Limb (tissue), 2 donors: ENCODE results near the gene GPR152.
A peak's percentile ranks its signal among the peaks of the same experiment; 100 is the strongest.
"Not testable (repeated sequence)": the region's sequence is repeated elsewhere in the genome, so short reads cannot be mapped to it uniquely, and the experiment has no call there.

Experiments used
- DNase-seq, 2 donors: peaks; one replicate each; pipeline ENCODE4 v3.0.0-alpha.2; 2016; ENCODE audit errors: extremely low spot score in 2 of 2

The GPR152 gene

GRCh38 chr11:67410984-67411784, 41.3 kb downstream of the GPR152 start:
- no peak for DNase-seq

GRCh38 chr11:67410369-67410831, 42.1 kb downstream of the GPR152 start:
- DNase-seq: no peak

- no peak for DNase-seq
Observed at GRCh38 chr11:67409781-67410368, 42.7 kb downstream of the GPR152 start.

DNA sequence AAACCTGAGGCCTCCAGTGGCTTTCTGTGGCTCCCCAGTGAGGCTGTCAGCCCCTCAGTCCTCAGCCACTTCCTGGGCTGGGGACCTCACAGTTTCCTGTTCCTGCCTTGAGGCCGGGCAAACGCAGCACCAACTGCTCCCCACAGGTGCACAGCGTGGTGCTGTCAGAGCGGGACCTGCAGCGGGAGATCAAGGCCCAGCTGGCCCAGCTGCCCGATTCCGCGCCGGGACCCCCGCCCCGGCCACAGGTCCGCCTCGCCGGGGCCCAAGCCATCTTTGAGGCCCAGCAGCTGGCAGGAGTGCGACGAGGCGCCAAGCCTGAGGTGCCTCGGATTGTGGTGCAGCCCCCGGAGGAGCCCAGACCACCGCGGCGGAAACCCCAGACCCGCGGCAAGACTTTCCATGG, 43.3 kb downstream of the GPR152 start:
- DNase-seq: no peak

DNA sequence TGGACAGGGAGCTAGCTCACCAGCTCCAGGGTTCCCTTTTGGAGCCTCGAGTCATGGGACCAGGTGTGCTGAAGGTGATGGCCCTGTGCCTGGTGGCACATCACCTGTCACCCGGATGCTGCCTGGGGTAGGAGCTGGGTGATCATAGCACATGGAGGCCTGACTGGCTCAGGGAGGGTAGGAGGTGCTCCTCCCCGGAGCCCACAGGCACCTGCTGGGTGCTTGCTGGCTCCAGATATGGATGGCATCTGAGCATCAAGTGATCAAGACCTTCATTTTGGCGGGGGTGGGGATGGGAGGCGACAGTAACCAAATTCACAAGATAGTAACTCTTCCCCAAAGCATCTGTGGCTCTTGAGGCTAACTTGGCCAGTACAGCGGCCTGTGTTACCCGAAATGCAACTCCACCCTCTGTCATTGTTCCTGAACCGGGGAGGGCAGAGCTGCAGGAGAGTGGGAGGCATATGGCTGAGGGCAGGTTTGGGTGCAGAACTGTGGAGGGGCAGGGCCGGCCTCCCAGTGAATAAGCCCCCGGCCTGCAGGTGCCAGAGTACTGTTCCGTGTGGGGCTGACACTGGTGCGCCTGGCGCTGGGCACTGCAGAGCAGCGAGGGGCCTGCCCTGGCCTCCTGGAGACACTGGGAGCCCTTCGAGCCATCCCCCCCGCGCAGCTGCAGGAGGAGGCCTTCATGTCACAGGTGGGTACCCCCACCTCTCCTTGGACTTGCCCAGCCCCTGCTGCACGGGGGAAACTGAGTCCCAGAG, 43.9 kb downstream of the GPR152 start:
- no peak for DNase-seq

- no peak for DNase-seq
Observed at GRCh38 chr11:67407688-67408163, 44.8 kb downstream of the GPR152 start.

DNA sequence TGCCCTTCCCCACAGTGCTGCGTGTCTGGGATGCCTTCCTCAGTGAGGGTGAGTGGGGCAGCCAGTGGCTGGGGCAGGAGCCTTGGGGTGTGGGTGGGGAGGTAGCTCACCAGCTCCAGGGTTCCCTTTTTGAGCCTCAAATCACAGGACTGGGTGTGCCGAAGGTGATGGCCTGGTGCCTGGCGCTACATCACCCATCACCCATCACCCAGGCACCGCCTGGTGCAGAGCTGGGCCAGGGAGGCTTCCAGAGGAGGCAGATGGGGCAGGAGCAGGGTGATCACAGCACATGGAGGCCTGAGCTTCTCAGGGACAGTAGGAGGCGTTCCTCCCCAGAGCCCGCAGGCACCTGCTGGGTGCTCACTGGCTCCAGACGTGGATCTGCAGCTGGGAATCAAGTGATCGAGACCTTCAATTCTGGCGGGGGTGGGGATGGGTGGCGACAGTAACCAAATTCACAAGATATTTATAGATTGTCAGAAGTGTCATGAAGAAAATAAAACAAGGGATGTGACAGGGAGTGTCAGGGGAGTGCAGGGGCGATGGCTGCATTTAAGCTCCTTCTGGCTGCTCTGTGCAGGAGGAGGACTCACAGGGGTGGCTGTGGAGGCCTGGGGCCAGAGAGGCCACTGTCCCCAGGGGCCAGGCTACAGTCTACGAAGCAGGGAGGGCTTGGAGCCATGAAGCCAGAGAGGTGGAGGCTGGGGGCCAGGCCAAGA, 45.4 kb downstream of the GPR152 start:
- DNase-seq: no peak

DNA sequence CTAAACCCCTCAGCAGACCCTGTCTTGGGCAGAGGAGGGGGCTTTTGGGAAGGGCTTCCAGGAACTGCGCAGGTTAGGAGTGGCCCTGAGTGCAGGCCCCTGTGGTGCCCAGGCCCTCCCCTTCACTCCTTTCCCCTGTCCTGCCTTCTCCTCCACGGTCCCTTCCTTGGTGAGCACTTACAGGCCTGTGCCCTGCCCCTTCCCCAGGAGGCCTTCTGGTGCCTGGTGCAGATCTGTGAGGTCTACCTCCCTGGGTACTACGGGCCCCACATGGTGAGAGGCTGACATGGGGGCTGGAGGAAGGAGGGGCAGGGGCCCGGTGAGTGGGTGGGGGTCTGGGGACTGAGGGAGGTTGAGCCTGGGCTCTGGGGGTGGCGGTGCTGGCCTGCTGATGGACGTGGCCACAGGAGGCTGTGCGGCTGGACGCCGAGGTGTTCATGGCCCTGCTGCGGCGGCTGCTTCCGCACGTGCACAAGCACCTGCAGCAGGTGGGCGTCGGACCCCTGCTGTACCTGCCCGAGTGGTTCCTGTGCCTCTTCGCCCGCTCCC, 46.0 kb downstream of the GPR152 start:
- DNase-seq: no peak

- no peak for DNase-seq
Observed at GRCh38 chr11:67405688-67406339, 46.7 kb downstream of the GPR152 start.

DNA sequence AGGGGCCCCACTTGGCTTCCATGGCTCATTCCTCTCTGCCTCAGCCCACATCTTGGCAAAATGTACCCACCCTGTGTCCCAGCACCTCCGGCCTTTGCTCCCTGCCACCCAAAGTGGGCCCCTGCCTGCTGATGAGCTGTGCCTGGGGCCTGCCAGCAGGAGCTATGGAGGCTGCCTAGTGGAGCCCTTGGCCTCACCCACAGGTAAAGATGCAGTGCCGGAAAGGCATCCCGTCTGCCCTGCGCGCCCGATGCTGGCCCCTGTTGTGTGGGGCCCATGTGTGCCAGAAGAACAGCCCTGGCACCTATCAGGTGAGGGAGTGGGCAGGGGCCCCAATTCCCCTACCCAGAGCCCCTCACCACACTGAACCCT, 47.3 kb downstream of the GPR152 start:
- DNase-seq: no peak

DNA sequence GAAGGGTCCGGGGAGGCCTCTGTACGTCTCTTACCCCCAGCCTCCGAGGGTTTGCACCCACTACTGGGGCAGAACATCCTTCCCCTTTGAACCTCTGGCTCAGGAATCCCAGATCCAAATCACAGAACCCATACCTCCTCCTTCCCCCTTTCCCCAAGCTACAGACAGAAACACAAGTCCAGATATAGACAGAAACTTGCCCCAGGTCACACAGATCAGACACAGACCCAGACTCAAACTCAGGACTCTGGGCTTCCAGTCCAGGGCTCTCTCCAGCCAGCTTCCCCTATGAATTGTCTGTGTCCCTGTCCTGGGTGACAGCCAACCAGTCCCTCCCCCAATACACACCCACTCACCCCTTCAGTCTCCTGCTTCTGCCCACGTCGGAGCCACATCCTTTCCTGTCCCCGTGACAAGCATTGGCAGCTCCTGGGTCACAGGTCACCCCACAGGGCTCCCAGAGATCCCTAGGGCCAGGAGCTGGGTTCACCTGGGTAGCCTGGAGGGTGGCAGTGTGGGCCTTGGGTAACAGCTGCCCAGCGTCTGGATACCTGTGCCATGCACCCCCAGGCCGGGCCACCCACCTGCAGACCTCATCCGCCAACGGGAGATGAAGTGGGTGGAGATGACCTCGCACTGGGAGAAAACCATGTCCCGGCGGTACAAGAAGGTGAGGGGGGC, 47.9 kb downstream of the GPR152 start:
- no peak for DNase-seq

- DNase-seq: not testable (repeated sequence)
Observed at GRCh38 chr11:67403085-67403484, 49.4 kb downstream of the GPR152 start.

DNA sequence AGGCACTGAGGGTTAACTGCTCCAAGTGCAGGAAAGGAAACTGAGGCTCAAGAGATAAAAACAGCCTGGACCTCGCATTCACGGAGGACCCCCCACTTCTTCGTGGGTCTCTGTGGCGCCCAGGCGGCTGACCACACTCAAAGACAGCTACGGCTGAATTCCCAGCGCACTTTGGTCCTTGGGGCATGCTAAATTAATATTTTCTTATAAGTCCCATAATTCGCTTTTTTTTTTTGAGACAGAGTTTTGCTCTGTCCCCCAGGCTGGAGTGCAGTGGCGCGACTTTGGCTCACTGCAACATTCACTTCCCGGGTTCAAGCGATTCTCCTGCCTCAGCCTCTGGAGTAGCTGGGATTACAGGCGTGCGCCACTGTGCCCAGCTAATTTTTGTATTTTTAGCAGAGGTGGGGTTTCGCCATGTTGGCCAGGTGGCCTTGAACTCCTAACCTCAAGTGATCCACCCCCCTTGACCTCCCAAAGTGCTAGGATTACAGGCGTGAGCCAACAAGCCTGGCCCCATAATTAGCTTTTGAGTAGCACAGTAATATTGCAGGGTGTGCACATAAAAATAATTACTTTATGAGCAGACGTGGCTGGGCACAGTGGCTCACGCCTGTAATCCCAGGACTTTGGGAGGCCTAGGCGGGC, 50.2 kb downstream of the GPR152 start:
- DNase-seq: not testable (repeated sequence)

- DNase-seq: peak; percentile 90 to 98
Observed at GRCh38 chr11:67401495-67402191, 50.9 kb downstream of the GPR152 start, which contains the start of gene PPP1CA. Gene PPP1CA (minus strand): TSS chr11:67401858. CDS start chr11:67401782, 76 bp downstream.
